HG03439 (cell line): Measurements from ENCODE around the gene SMAD7.
A peak's percentile ranks its signal among the peaks of the same experiment; 100 is the strongest.

Experiments
- ATAC-seq: cut with Tn5 transposase; IDR thresholded peaks from one replicate; pipeline ENCODE4 v1.9.1; 2021; ENCODE audit warnings: mild to moderate bottlenecking, moderate library complexity; ENCODE audit not compliant: unreplicated experiment

The SMAD7 gene

DNA sequence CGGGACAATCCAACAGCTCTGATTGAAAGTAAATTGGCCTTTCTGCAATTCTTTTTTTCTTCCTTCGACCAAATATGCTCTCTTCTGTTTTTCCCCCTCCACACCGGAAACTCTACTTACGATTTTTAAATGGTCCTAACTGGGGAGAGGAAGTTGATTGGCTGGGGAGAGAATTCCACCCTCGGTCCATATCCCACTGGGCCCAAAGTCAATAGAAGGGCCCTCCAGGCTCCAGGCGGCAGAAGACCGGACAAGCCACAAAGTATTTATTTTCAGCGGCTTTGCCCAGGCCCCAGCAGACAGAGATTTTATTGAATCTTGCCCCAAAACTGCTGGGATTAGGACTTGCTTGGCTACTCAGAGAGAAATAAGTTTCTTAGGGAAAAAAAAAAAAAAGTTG, 37.1 kb upstream of the SMAD7 start:
- ATAC-seq = no peak

DNA sequence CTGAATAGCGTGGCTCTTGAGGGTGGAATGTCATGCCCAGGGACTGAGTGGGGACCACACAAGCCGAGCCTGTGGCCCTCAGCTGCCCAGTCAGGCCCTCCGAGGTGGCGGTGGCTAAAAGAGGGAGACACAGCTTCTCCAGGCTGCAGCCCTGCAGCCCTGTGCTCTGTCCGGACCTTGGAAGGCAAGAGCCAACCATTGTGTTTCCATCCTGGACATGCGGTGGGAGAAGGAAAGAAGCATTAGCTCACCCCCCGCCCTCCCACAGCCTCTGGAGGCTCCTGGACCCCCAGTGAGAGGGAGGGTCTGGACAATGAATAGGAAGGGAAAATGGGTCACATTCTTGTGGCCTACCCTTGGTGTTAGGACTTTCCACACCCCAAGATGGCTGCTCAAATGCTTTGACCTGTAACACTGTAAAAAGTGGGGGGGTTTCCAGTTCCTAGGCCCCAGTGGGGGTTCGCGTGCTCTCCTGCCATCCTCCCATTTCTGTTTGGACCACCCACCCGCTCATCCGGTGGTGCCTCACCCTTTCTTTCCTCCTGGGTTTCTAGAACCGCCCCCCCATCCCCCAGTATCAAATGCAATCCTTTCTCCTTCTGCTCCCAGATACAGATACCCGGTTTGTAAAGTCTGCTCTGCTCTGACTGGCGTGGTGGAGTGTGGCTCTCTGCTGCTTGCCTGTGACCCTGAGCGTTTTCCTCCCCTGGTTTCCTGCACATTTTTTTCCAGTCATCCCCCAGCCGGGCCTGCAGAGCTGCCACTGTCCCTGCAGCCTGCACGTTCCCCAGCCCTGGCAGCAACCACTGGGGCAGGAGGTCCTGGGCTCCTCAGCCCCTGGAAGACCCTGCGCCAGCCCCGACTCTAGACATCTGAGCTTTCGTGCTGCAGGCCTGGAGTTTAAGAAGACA, 36.3 kb upstream of the SMAD7 start:
- no peak for ATAC-seq

DNA sequence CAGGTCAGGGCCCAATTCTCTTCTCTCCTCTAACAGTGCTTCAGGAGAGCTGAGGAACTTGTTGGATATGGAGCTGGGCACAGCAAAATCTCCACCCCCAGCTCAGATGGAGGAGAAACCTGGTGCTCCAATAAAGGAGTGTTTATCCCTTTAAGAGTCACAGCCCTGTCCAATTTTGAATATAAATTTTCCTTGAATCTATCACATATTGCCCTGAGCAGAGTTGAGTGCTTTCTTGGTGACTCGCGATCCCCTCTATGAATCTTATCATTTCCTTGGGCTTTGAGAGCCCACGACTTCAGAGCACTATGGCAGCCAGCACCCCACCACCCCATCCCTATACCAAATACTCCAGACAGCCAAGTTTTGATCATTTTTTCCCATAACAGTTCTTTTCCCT, 34.4 kb upstream of the SMAD7 start:
- ATAC-seq = no peak

DNA sequence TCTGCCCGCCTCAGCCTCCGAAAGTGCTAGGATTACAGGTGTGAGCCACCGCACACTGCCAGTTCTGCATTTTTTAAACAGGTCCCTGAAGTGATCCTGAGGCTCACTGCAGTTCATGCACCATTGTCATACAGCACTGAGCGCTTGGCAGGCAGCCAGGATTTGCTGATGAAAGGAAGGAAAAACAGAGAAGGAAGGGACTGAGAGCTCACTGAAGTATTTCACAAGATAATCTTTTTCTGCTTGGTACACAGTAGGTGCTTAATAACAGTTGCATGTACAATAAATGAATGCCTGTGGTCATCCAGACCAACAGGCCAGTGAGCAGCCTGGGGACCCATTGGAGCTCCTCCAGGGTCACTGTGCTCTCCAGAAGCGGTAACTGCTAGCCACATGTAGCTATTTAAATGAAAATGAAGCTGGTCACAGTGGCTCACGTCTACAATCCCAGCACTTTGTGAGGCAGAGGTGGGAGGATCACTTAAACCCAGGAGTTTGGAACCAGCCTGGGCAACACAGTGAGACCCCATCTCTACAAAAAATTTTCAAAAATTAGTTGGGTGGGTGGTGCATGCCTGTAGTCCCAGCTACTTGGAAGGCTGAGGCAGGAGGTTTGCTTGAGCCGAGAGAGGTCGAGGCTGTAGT, 33.1 kb upstream of the SMAD7 start:
- ATAC-seq = no peak

DNA sequence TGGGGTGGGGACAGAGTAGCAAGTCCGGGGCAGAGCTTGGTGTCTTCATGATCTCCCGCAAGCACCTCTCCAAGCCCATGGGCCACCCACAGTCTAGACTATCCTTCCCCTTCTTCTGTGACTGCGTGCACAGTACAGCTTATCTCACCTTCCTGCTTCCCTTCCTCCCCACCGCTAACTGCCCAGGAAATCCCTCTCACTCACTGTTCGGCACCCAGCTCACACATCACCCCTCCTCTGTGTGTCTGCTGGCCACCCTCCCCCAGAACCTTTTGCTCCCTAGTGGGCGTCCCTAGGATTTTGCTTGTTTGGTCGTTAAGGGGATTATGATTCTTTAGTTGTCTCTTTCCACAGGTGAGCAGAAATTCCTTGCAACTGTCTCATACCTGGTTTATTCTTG, 31.5 kb upstream of the SMAD7 start:
- no peak for ATAC-seq

DNA sequence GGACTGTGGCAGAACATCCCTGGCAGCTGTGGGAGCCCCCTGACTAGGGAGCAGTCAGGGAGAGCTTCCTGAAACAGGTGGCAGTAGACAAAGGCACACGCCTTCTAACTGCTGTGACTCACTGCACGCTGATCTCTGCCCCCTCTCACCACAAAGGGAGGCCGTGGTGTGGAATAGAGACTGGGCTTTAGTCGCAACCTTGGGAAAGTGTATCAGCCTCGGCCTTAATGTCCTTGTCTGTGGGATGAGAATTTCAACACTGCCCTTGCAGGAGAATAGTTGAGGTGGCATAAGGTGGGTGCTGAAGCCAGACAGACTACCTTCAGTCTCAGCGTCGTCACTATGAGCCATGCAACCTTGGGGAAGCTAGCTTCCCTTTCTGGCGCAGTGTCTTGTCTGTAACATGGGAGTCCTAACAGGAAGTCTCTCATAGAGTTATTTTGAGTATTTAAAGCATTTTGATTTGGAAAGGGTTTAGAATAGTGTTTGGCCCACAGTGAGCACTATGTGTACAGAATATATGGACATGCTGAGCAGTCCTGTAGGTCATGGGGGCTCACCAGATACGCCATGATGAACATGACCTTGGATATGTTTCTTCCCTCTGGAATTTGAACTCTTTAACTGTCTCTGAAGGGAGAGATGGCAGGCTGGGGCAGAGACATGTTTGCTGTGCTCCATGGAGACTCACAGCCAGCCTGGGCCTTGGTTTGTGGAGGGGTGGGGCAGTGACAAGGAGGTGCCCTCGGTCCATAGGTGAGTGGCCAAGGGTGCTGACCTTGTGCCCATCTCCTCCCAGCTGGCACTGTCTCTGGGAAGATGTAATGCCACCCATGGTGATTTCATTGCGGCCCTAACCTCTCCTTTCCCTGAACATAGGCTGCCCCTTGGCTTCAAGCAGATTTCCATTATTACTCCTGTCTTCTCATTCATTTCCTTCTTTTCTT, 29.5 kb upstream of the SMAD7 start:
- no peak for ATAC-seq

DNA sequence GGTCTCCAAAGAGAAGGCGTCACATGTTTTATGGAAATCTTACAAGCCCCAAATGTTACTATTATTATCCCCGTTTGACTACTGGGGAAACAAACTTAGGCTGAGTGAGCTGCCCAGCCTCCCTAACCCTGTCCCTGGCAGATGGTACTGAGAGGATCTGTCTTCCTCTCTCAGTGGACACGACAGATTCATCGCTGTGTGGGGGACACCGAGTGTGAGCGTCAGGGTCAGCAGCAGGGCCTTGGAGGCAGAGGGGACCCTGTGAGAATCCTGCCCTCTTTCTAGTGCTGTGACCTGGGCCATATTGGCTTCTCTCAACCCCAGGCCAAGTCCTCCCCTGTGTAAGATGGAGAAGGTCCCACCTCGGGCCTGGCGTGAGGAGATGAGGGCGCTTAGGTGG, 27.1 kb upstream of the SMAD7 start:
- no peak for ATAC-seq

DNA sequence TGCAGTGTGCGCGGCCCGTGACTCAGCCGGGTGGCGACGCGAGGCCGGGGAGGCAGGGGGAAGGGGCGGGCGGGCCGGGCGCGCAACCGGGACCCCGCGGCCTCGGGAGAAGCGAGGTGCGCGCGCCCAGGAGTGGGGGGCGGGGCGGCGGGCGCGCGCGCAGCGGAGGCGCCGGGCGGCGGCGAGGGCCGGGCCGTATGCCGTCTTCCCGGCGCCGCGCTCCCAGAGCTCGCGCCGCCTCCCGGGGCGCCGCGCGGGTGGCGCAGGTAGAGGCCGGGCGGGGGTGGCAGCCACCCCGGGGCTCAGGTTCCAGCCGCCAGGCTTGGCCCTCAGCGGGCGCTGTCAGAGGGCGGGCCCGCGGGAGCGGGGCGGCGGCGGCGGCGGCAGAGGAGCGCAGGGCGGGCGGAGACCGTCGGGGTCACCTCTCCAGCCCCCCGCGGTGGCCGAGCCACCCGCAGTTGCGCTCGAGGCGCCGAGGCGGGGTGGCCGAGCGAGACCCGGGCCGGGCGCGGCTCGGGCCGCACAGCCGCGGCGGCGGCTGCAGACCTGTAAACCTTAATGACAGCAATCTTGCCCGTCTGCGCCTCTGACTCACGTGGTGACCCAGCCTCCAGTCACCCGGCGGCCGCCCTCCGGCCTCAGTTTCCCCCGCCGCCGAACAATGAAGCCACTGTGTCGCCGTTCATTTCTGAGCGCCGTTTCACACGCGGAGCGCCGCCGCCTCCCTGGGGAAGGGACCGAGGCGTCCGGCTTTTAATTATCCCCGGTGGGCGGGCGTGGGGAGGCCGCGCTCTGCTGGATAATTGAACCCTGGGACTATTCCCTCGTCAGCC, 25.3 kb upstream of the SMAD7 start:
- ATAC-seq = peak; percentile 49

DNA sequence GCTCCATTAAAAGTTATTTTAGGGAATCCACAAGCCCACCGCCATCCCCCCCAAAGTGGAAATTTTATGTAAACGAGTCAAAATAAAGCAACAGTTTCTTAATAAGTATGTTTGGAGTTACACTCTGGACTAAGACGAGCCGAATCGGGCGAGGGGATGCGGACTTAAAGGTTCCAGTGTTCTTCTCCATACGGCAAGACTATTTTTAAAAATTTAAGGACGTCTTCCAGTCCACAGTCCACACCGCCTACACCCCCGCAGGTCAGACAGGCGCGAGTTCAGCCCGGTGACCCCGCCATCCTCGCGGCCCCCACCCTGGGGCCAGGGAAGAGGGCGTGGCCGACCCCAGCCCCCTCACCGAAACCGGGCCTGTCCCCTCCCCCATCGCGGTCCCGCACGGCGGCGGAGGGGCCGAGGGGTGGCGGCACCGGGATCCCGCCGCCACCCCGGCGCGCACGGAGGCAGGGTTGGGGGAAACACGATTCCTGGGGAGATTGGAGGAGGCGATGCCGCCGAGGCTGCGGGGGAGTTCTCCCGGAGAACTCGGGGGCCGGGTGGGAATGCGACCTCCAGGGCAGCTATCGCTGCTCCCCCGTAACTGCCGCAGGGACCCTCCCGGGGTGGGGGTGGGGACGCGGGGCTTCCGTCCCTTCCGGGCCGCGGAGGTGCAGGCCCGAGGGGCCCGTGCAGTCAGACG, 24.5 kb upstream of the SMAD7 start:
- ATAC-seq = no peak

DNA sequence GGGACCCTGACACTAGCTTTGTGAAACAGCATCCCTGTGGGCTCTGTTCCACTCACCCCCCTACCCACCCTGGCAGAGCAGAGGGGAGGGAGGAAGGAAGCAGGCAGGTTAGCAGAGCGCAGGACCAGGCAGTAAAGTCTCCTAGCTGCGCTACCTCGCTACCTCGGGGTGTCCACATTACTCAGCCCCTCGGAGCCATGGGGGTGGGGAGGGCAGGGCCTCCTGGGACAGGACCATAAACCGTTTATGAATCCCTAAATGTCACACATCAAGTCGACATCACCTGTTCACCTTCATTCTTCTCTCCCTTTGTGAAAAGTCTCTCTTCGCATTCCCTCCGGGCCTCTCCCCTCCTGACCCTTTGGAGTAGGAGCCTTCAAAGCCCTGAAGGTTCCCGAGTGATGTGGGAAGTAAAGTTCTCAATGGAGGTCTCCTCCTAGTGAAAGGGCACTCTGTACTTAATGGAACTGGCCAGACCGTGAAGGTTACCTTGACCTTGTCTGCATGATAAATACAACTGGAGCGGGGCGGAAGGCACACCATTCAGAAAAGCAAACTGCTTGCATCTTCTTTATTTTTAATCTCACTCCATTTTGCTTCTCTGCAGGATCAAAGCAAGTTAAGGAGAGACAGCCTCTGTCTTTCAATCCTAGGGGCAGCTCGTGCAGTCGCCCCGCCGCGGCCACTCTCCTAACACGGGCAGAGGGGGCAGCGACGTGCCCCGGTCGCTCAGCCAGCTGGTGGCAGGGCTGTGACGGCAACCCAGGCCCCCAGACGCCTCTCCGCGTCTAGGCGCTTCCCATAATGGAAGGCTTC, 23.7 kb upstream of the SMAD7 start:
- ATAC-seq = no peak

DNA sequence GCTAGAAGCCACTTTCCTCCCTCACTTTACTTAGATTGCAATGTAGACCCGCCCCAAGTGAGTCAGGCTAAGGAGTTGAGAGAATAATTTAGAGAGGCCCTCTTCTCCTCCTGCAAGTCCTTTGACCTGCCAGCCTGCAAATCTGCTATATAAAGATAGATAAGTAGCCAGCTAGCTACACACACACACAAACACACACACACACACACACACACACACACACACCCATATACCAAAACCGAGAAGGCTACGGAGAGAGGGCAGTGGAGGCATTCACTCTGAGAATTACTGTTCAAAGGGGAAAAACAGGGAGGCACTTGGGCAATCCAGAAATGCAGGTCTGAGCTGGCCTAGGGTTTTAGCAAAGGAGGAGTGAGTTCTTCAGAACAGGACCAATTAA, 23.0 kb upstream of the SMAD7 start:
- ATAC-seq = no peak

DNA sequence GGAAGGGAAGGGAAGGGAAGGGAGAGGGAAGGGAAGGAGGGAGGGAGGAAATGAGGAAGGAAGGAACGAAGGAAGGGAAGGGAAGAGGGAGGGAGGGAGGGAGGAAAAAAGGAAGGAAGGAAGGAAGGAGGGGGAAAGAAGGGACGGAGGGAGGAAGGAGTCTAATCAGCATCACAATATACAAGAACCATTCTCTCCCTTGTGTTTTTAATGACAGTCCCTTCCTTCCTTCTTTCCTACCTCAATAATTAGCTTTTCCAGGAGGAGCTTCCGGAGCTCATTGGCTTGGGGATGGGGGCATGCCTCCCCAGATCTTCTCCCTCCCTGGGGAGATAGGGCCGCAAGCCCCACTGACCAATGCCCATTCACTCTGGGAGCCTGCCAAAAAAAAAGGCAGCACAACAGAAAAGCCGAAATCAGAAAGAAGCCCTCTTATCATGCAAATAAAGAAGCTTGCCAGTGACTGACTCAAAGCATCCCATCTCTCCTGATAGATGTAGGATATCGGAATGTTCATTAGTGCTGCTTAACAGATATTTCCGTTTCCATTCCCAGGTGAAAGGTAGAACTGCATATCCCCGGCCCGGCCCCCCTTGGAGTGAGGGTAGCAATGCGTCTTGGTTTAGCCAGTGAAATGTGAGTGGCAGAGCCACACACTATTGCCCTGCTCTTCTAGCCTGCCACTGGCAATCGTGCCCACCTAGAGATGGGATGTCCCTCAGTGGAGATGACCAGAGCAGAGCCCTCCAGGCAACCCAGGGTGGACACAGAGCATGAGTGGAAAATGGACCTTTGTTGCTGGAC, 17.8 kb upstream of the SMAD7 start:
- ATAC-seq = no peak

DNA sequence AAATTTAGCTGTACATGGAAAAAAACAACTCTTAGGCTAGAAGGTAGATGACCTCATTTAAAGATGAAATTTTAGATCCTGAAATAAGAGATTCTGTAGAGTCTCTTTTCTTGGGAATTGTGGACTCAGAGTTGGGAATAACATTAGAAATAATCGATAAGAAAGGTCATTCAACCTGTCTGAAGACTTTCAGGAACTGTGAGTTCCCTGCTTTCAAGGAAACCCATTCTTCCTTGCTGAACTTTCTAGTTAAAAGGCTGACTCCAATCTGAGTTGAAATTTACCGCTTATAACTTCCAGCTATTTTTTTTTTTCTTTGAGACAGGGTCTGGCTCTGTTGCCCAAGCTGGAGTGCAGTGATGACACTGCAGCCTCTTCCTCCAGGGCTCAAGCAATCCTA, 16.8 kb upstream of the SMAD7 start:
- ATAC-seq = no peak

DNA sequence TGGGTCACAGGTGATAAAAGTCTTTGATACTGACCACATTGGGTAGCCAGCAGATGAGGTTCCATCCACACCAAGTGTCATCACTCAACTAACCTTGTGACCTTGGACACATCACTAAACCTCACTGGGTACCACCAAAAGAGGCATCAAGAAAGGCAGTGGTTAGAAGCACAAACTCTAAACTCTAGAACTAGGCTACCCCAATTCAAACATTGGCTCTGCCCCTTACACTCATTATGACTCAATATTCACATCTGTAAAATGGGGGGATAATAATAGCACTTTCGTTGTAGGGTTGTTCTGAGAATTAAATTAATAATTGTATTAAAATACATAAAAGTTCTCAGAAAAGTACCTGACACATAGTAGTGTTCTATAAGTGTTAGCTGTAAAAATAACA, 15.8 kb upstream of the SMAD7 start:
- no peak for ATAC-seq

DNA sequence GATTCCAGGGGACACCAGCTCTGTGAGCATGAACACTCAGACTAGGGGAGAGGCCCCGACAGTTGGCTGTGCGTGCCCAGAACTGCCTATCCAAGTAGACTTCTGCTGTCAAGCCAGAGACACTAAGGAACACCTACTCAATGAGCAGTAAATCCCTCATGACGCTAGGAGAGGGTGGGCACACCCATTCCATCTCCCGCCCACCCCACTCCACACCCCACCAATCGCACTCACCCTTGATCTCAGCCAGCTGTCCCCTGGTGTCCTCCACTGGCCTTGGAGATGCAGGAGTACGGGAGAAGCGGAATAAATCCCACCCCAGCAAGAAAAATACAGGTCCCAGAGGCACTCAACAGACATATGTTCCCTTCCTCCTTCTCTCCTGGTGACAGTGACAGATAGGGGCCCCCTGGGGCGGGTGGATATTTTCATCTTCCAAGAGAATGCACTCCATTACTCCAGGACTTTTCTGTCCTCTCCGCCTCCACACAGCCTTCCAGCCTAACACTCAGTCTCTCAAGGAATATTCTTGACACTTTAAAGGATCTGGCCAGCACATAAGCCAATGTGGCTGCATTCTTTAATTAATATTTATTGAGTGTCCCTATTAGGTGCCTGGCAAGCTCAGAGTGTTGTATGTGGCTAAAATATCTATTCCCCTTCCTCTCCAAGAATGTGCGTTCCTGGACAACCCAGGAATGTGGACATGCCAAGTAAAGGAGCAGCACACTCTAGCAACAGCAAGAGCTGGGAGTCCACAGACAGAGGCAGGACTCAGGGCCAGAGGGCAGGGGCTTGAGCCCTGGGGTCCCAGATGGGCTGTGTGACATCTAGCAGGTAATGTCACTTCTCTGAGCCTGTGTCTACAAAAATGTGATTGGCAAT, 13.1 kb upstream of the SMAD7 start:
- no peak for ATAC-seq

DNA sequence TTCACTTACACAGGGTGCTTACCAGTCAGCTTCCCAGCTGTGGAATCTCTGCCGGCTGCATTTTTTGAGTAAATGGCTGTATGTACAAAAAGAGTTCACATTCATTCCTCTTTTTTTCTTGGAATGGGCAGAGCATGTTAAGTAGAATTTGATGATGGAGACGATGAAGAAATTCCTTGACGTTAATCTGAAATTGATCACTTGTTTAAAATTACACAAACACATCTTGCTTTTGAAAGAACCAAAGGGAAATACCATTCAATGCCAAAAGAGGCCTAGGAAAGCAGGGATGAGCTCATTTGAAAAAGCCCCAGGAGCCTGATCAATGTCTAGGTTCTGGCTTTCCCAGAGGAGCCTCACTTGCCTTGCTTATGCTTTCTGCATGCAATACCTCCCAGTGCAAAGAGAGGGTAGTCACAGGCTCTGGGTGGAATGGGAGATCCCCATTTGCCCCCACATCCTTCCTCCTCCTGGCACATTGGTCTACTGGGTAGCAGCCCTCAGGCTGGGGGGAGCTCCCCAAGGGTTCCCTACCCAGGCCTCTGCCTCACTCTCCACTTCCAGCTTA, 12.3 kb upstream of the SMAD7 start:
- no peak for ATAC-seq
